LNCaP clone FGC (cell line): Measurements from ENCODE around the gene NRXN2.
A peak's percentile ranks its signal among the peaks of the same experiment; 100 is the strongest.

Experiments used
- DNase-seq: peaks from one replicate; pipeline ENCODE4 v3.0.0-alpha.2; 2011; ENCODE audit warnings: low read depth
- H3K4me3 ChIP-seq: 2 replicates; pipeline ENCODE4 v1.5.1; 2011; ENCODE audit warnings: mild to moderate bottlenecking, low read depth, low read length, control low read depth
- CTCF ChIP-seq: IDR thresholded peaks from 2 replicates; pipeline ENCODE4 v1.5.1; 2012; ENCODE audit warnings: mild to moderate bottlenecking; ENCODE audit not compliant: control insufficient read depth, insufficient read depth; ENCODE audit errors: extremely low read depth

The NRXN2 gene

GRCh38 chr11:64568584-64569140 is 154.3 kb downstream of the NRXN2 start:
- no peak overlapping the region for H3K4me3 ChIP-seq
- DNase-seq = no peak
- TF ChIP-seq CTCF = no peak

GRCh38 chr11:64568041-64568571 is 154.9 kb downstream of the NRXN2 start:
- DNase-seq = no peak
- TF ChIP-seq CTCF = no peak
- H3K4me3 ChIP-seq = no peak overlapping the region

DNA sequence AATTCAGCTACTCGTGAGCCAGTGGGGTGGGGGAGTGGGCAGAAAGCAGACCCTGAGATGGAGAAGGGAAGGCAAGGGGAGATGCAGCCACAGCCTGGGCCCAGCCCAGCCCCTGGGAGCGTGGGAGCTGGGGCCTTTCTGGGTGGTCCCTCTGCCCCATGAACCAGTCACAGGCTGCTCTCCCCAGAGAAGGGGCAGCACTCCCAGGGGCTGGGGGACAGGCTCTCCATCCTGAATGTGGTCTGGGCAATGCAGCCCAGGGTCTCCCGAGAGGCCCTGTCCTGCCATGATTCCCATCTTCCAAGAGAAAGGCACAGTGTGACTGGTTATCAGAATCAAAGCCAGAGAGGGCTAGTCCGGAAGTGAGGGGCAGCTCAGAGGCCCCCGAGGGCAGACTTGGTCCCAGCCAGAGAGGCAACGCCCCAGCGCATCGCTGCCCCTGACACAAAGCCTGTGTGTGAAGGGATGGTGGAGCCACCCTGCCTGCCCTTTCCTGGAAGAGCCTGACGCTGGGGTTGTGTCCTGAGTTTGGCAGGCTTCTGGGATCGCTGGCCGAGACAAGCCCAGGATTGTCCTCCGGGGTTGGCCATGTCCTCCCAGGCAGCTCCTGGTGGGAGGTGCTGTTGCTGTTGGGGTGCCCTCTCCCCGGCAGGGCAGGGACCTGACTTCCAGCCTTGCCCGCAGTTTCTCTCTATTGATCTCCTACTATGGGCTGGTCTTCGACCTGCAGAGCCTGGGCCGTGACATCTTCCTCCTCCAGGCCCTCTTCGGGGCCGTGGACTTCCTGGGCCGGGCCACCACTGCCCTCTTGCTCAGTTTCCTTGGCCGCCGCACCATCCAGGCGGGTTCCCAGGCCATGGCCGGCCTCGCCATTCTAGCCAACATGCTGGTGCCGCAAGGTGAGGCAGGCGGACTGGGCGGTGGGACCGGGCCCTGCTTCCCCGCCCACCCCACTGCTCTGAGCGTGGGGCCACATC is 155.8 kb downstream of the NRXN2 start:
- DNase-seq = no peak
- H3K4me3 ChIP-seq = peak overlapping the region; percentile 50

GRCh38 chr11:64566042-64566914 is 156.7 kb downstream of the NRXN2 start:
- no peak for TF ChIP-seq CTCF
- H3K4me3 ChIP-seq = peak overlapping the region; percentile 50
- DNase-seq = peak; percentile 98

More for the DNA sequence above, 155.8 kb downstream of the NRXN2 start:
- TF ChIP-seq CTCF = no peak

DNA sequence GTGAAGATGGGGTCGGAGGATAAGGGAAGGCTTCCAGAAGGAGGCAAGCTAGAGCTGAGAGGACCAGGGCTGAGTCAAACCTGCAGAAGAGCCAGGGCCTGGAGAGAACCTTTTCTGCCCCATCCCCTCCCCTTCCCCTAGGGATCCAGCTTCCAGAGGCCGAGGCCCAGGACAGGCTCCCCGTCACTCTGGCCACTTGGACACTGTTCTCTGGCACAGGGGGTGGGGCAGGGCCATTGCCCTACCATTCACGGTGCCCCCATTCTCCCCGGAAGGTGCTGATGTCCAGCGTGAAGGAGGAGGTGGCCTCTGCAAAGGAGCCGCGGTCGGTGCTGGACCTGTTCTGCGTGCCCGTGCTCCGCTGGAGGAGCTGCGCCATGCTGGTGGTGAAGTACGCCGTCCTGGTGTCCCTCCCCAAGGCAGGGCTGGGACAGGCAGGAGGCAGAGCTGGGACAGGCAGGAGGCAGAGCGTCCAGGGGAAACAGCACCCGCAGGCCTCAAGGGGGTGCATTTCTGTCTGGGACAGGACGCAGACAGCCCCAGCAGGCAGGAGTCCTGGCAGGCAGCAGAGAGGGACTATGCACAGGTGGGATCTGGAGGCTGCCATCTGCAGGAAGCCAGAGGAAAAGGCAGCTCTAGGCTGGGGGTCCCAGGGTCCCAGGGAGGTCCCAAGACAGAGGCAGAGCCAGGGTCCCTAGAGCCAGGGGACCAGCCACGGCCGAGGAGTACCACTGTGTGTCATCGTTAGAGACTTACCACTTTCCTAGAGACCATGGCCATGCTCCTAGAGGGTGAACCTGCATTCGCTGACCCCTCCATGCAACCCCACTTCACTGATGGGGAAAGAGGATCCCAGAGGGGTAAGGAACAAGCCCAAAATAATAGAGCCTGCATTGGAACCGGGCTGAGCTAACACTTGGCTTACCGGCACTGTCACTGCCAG is 157.8 kb downstream of the NRXN2 start:
- H3K4me3 ChIP-seq = no peak overlapping the region
- 0 out of 2 replicates have a peak, but pooled peaks have one; percentile 1 for TF ChIP-seq CTCF
- no peak for DNase-seq
